HepG2 (cell line): ENCODE data around the gene USP5. TPM values are rescaled to one million over a fixed set of nuclear protein-coding genes. Genes with fewer than 3 reads are reported as not detected.

Experiments
- DMTF1 ChIP-seq: sonication (generic); formaldehyde crosslinking; IDR thresholded peaks from 2 replicates; pipeline ENCODE4 v1.4.0; 2020; ENCODE audit warnings: mild to moderate bottlenecking, missing genetic modification reagents
- LCORL ChIP-seq, 2 experiments: fragments of 450-650 bp in 1 of 2; sonication (generic) in 1 of 2; formaldehyde crosslinking in 1 of 2; IDR thresholded peaks; 2 replicates each; pipeline versions ENCODE4 v1.5.0 to v1.6.1; 2017 to 2020; ENCODE audit warnings: antibody characterized with exemption in 1 of 2, missing genetic modification reagents in 1 of 2
- SOX6 ChIP-seq, 2 experiments: fragments of 450-650 bp in 1 of 2; sonication (generic) in 1 of 2; formaldehyde crosslinking in 1 of 2; IDR thresholded peaks; 2 replicates each; pipeline versions ENCODE4 v1.4.0 to v1.6.1; 2017 to 2020; ENCODE audit warnings: antibody characterized with exemption in 1 of 2, mild to moderate bottlenecking in 1 of 2, missing genetic modification reagents in 1 of 2
- SP5 ChIP-seq: IDR thresholded peaks from 2 replicates; pipeline ENCODE4 v1.6.1; 2016; ENCODE audit warnings: low read depth, borderline replicate concordance
- SRSF1 ChIP-seq: fragments of 200-400 bp; formaldehyde crosslinking; optimal IDR thresholded peaks from 2 replicates; pipeline ENCODE3; 2017; ENCODE audit warnings: mild to moderate bottlenecking, low read depth, low read length, moderate library complexity
- XRCC5 ChIP-seq: fragments of 200-400 bp; formaldehyde crosslinking; optimal IDR thresholded peaks from 2 replicates; pipeline ENCODE3; 2017; ENCODE audit warnings: mild to moderate bottlenecking, low read length
- ZNF234 ChIP-seq: sonication (generic); formaldehyde crosslinking; conservative IDR thresholded peaks from 2 replicates; pipeline ENCODE4 v1.5.1; 2020; ENCODE audit warnings: mild to moderate bottlenecking, missing genetic modification reagents
- ZNF256 ChIP-seq: sonication (generic); formaldehyde crosslinking; conservative IDR thresholded peaks from 2 replicates; pipeline ENCODE4 v1.4.0; 2020; ENCODE audit warnings: missing genetic modification reagents
- ZNF670 ChIP-seq: sonication (generic); formaldehyde crosslinking; IDR thresholded peaks from 2 replicates; pipeline ENCODE4 v1.8.0; 2022; ENCODE audit warnings: mild to moderate bottlenecking, missing genetic modification reagents, borderline replicate concordance
- ZNF724P ChIP-seq: sonication (generic); formaldehyde crosslinking; IDR thresholded peaks from 2 replicates; pipeline ENCODE4 v1.8.0; 2022; ENCODE audit warnings: missing genetic modification reagents, borderline replicate concordance
- ZSCAN12 ChIP-seq: sonication (generic); formaldehyde crosslinking; IDR thresholded peaks from 2 replicates; pipeline ENCODE4 v1.9.0; 2021; ENCODE audit warnings: mild to moderate bottlenecking, missing genetic modification reagents
- ZSCAN25 ChIP-seq: sonication (generic); formaldehyde crosslinking; IDR thresholded peaks from 2 replicates; pipeline ENCODE4 v1.8.0; 2022; ENCODE audit warnings: mild to moderate bottlenecking, missing genetic modification reagents
- polyA plus RNA-seq, 8 experiments: library from polyadenylated mRNA; depleted of rRNA in 3 of 8; stranded (reverse) in 7 of 8; unstranded in 1 of 8; fragments of >200 nt; fragmentation: Illumina TruSeq in 4 of 8; extraction: Trizol in 4 of 8; gene quantifications; 2 replicates each; pipeline versions ENCODE4 v1.2.1 to v1.2.3, GENCODE V29; 2011 to 2016; ENCODE audit warnings: low read depth in 4 of 8, missing spikeins in 1 of 8, mixed read lengths in 1 of 8; ENCODE audit not compliant: insufficient read depth in 1 of 8
- total RNA-seq, 5 experiments: library from RNA; depleted of rRNA; stranded (reverse); fragments of >200 nt; fragmentation: Illumina TruSeq; extraction: Trizol; gene quantifications; 2 replicates each; pipeline ENCODE4 v1.2.3, GENCODE V29; 2016; ENCODE audit warnings: low read depth in 1 of 5
- TF ChIP-seq, protein P1 (sequence below): sonication (generic); formaldehyde crosslinking; IDR thresholded peaks from 2 replicates; pipeline ENCODE4 v1.4.0; 2020; ENCODE audit warnings: missing genetic modification reagents
- TF ChIP-seq, protein P2 (sequence below): sonication (generic); formaldehyde crosslinking; IDR thresholded peaks from 2 replicates; pipeline ENCODE4 v1.4.0; 2020; ENCODE audit warnings: missing genetic modification reagents, borderline replicate concordance

Gene USP5
- total and polyA plus RNA-seq, 2 of the 13 experiments (the other 11 are each of a cell fraction or from before 2014, with no cell fraction given): 39.6 to 56.0 TPM

DNA sequence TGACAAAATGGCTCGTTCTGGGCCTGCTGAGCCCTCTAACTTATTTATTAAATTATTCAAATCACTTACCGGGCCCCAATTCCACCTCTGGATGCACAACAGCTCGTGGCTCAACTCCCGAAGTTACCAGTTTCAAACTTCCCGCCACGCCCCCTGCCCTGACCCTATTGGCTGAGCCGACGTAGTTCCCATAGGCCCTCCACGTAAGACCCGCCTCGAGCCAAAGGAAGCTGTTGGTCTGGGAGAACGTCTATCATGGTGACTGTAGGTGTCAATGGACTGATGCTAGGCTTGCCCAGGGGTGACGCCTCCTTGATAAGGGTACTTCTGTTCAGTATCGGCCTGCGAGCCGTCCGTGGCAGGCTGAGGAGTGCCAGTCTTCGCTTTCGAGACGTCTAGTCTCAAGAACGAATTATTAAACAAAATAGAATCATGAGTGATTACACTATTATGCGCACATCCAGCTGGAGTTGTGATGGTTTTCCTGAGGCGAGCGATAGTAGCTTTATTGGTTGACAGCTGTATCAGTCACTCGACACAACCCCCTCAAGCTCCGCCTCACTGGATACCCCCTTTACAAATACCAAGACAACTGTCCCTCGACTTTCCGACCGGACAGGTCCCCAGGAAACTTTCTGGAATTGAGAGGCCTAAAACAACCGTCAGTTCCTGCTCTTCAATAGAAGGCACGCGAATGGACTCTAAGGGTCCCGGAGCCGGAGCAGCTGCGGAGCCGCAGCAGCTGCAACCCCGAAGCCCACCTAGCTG is 613 bp upstream of the USP5 start, which contains the start of gene CDCA3 (continued):
- TF ChIP-seq XRCC5 (no peak), ZSCAN12 (CRISPR knock-in tag) (no peak), ZNF256 (CRISPR knock-in tag) (no peak), ZNF234 (CRISPR knock-in tag) (no peak), SP5 (CRISPR knock-in tag) (no peak), SOX6 (IDR thresholded peaks at IDR 0.05) (no peak), SOX6 (CRISPR knock-in tag; IDR thresholded peaks at IDR 0.05) (0 out of 2 replicates have a peak, but pooled peaks have one; percentile 18), ZSCAN25 (no peak), SRSF1 (no peak), ZNF724P (CRISPR knock-in tag) (peak; percentile 78), LCORL (IDR thresholded peaks at IDR 0.05) (no peak), LCORL (CRISPR knock-in tag; IDR thresholded peaks at IDR 0.05) (0 out of 2 replicates have a peak, but pooled peaks have one; percentile 26), ZNF670 (CRISPR knock-in tag) (no peak), DMTF1 (CRISPR knock-in tag) (0 out of 2 replicates have a peak, but pooled peaks have one; percentile 25)
- TF ChIP-seq, protein P1, sequence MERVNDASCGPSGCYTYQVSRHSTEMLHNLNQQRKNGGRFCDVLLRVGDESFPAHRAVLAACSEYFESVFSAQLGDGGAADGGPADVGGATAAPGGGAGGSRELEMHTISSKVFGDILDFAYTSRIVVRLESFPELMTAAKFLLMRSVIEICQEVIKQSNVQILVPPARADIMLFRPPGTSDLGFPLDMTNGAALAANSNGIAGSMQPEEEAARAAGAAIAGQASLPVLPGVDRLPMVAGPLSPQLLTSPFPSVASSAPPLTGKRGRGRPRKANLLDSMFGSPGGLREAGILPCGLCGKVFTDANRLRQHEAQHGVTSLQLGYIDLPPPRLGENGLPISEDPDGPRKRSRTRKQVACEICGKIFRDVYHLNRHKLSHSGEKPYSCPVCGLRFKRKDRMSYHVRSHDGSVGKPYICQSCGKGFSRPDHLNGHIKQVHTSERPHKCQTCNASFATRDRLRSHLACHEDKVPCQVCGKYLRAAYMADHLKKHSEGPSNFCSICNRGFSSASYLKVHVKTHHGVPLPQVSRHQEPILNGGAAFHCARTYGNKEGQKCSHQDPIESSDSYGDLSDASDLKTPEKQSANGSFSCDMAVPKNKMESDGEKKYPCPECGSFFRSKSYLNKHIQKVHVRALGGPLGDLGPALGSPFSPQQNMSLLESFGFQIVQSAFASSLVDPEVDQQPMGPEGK: no peak
- TF ChIP-seq, protein P2, sequence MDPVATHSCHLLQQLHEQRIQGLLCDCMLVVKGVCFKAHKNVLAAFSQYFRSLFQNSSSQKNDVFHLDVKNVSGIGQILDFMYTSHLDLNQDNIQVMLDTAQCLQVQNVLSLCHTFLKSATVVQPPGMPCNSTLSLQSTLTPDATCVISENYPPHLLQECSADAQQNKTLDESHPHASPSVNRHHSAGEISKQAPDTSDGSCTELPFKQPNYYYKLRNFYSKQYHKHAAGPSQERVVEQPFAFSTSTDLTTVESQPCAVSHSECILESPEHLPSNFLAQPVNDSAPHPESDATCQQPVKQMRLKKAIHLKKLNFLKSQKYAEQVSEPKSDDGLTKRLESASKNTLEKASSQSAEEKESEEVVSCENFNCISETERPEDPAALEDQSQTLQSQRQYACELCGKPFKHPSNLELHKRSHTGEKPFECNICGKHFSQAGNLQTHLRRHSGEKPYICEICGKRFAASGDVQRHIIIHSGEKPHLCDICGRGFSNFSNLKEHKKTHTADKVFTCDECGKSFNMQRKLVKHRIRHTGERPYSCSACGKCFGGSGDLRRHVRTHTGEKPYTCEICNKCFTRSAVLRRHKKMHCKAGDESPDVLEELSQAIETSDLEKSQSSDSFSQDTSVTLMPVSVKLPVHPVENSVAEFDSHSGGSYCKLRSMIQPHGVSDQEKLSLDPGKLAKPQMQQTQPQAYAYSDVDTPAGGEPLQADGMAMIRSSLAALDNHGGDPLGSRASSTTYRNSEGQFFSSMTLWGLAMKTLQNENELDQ (CRISPR knock-in tag): no peak
